HepG2 (cell line): ENCODE data around the gene SPATA32. TPM values are rescaled to one million over a fixed set of nuclear protein-coding genes. Genes with fewer than 3 reads are reported as not detected.

ENCODE experiments used
- ATAC-seq: fragments of 200-7000 bp; cut with Tn5 transposase; 3 replicates; pipeline ENCODE4 v1.9.1; 2020; ENCODE audit warnings: mild to moderate bottlenecking, moderate library complexity
- BruUV-seq: library from RNA; stranded (reverse); fragments of 400-500 nt; replicated peaks from 2 replicates; lab custom pipeline; 2021; lab: Mats Ljungman, UMichigan
- CTCF ChIA-PET: fragments of 300-600 bp; formaldehyde crosslinking; extraction: SDS; loops from one replicate; lab custom pipeline; 2021; ENCODE audit warnings: low total read pairs, inconsistent platforms, low intra/inter-chr PET ratio; lab: Yijun Ruan, JAX
- POLR2A ChIA-PET: fragments of 350-600 bp; sonication (Branson Sonifier 250); formaldehyde crosslinking; loops from one replicate; lab custom pipeline; 2020; ENCODE audit warnings: antibody characterized with exemption, inconsistent platforms; lab: Yijun Ruan, JAX
- DNase-seq: peaks from one replicate; pipeline ENCODE4 v3.0.0-alpha.2; 2015; ENCODE audit warnings: low spot score
- FAIRE-seq: peaks from 3 replicates; lab custom pipeline; 2011; peaks lifted over from hg19 to GRCh38; lab: Jason Lieb, UNC
- H2AFZ ChIP-seq: one replicate; pipeline ENCODE4 v1.6.1; 2011; ENCODE audit warnings: low read length, inconsistent platforms
- H3K27ac ChIP-seq: fragments of 300-600 bp; 3 replicates; pipeline ENCODE4 v1.8.0; 2011; ENCODE audit warnings: mixed run types, mild to moderate bottlenecking, mixed read lengths, low read length, inconsistent platforms; ENCODE audit not compliant: insufficient read depth; ENCODE audit errors: extremely low read length
- H3K27me3 ChIP-seq, 2 experiments: fragments of 200-600 bp in 1 of 2; 2 replicates in 1 of 2; 3 replicates in 1 of 2; pipeline versions ENCODE4 v1.6.0 to v1.8.0; 2011; ENCODE audit warnings: low read length in 2 of 2, mild to moderate bottlenecking in 2 of 2, moderate library complexity in 2 of 2, inconsistent platforms in 1 of 2; ENCODE audit not compliant: insufficient read depth in 2 of 2, control insufficient read depth in 1 of 2
- H3K36me3 ChIP-seq, 2 experiments: fragments of 200-600 bp in 1 of 2; replicated peaks in 1 of 2; 2 replicates in 1 of 2; 3 replicates in 1 of 2; pipeline versions ENCODE4 v1.5.1 to v1.8.0; 2011; ENCODE audit warnings: low read length in 2 of 2, inconsistent platforms in 1 of 2; ENCODE audit not compliant: insufficient read depth in 2 of 2, control insufficient read depth in 1 of 2
- H3K4me1 ChIP-seq: 2 replicates; pipeline ENCODE4 v1.5.1; 2012; ENCODE audit warnings: low read length, inconsistent platforms; ENCODE audit not compliant: insufficient read depth
- H3K4me2 ChIP-seq: 2 replicates; pipeline ENCODE4 v1.6.0; 2011; ENCODE audit warnings: low read depth, low read length, inconsistent platforms
- H3K4me3 ChIP-seq, 3 experiments: fragments of 200-600 bp in 1 of 3; sonication (generic), shearing (Covaris generic) in 1 of 3; replicated peaks in 1 of 3; 2 replicates each; pipeline ENCODE4 v1.5.1; 2011 to 2016; ENCODE audit warnings: low read length in 3 of 3, inconsistent platforms in 2 of 3, low read depth in 2 of 3, mild to moderate bottlenecking in 2 of 3, control low read depth in 1 of 3, mixed read lengths in 1 of 3; ENCODE audit not compliant: insufficient read depth in 1 of 3
- H3K79me2 ChIP-seq: one replicate; pipeline ENCODE4 v1.6.1; 2011; ENCODE audit warnings: low read length, inconsistent platforms; ENCODE audit not compliant: insufficient read depth
- H3K9ac ChIP-seq: 2 replicates; pipeline ENCODE4 v1.6.0; 2011; ENCODE audit warnings: mild to moderate bottlenecking, low read depth, low read length, inconsistent platforms; ENCODE audit not compliant: insufficient read depth
- H3K9me3 ChIP-seq: 2 replicates; pipeline ENCODE4 v1.5.1; 2012; ENCODE audit warnings: mild to moderate bottlenecking, low read length
- H4K20me1 ChIP-seq: 2 replicates; pipeline ENCODE4 v1.6.0; 2011; ENCODE audit warnings: inconsistent platforms, mild to moderate bottlenecking, low read length, moderate library complexity; ENCODE audit not compliant: insufficient read depth
- CCDC6 ChIP-seq: sonication (generic); formaldehyde crosslinking; IDR thresholded peaks from 2 replicates; pipeline ENCODE4 v1.8.1; 2022; ENCODE audit warnings: mild to moderate bottlenecking, missing genetic modification reagents, moderate library complexity
- CERS6 ChIP-seq: sonication (generic); formaldehyde crosslinking; IDR thresholded peaks from 2 replicates; pipeline ENCODE4 v1.5.0; 2020; ENCODE audit warnings: missing genetic modification reagents
- EHMT2 ChIP-seq: fragments of 200-600 bp; sonication (generic); IDR thresholded peaks from 2 replicates; pipeline ENCODE4 v1.7.0; 2017; ENCODE audit warnings: antibody characterized with exemption, low read depth, low read length, borderline replicate concordance
- FOXJ3 ChIP-seq: sonication (generic); formaldehyde crosslinking; IDR thresholded peaks from 2 replicates; pipeline ENCODE4 v1.4.0; 2020; ENCODE audit warnings: missing genetic modification reagents, mild to moderate bottlenecking, borderline replicate concordance
- NBN ChIP-seq: fragments of 450-650 bp; conservative IDR thresholded peaks from 2 replicates; pipeline ENCODE4 v1.6.1; 2017
- RXRB ChIP-seq: IDR thresholded peaks from 2 replicates; pipeline ENCODE4 v1.6.1; 2016; ENCODE audit warnings: borderline replicate concordance, missing genetic modification reagents, missing compliant biosample characterization
- SMYD3 ChIP-seq: sonication (generic); formaldehyde crosslinking; IDR thresholded peaks from 2 replicates; pipeline ENCODE4 v1.8.1; 2023; ENCODE audit warnings: mild to moderate bottlenecking, missing genetic modification reagents
- XRCC5 ChIP-seq: fragments of 200-400 bp; formaldehyde crosslinking; optimal IDR thresholded peaks from 2 replicates; pipeline ENCODE3; 2017; ENCODE audit warnings: mild to moderate bottlenecking, low read length
- ZNF335 ChIP-seq: sonication (generic); formaldehyde crosslinking; IDR thresholded peaks from 2 replicates; pipeline ENCODE4 v1.4.0; 2020; ENCODE audit warnings: missing genetic modification reagents
- ZNF564 ChIP-seq: sonication (generic); formaldehyde crosslinking; IDR thresholded peaks from 2 replicates; pipeline ENCODE4 v1.8.1; 2023; ENCODE audit warnings: mild to moderate bottlenecking, missing genetic modification reagents
- ZNF567 ChIP-seq: sonication (generic); formaldehyde crosslinking; IDR thresholded peaks from 2 replicates; pipeline ENCODE4 v1.8.1; 2023; ENCODE audit warnings: mild to moderate bottlenecking, missing genetic modification reagents, borderline replicate concordance
- ZNF652 ChIP-seq: IDR thresholded peaks from 2 replicates; pipeline ENCODE4 v1.6.1; 2016; ENCODE audit warnings: low read depth, borderline replicate concordance
- ZNF678 ChIP-seq: sonication (generic); formaldehyde crosslinking; IDR thresholded peaks from 2 replicates; pipeline ENCODE4 v1.4.0; 2020; ENCODE audit warnings: mild to moderate bottlenecking, missing genetic modification reagents
- ZNF709 ChIP-seq: sonication (generic); formaldehyde crosslinking; IDR thresholded peaks from 2 replicates; pipeline ENCODE4 v1.5.0; 2020; ENCODE audit warnings: mild to moderate bottlenecking, missing genetic modification reagents
- WGBS: methylation state at CpG from one replicate; pipeline ENCODE4 v1.1.6; 2017; ENCODE audit warnings: low lambda C conversion rate; 5-methylcytosine and 5-hydroxymethylcytosine counted together
- in situ Hi-C: cut with HindIII; loops from 2 replicates; pipeline ENCODE4 v1.10.0; 2017; ENCODE audit warnings: low pct_unique_long_range_greater_than_20kb; ENCODE audit not compliant: extremely low pct_ligation_motif_present
- intact Hi-C: fragments of 100-400 bp; cut with micrococcal nuclease; formaldehyde crosslinking; loops from one replicate; pipeline ENCODE4 v1.10.0; 2022; ENCODE audit not compliant: unreplicated experiment
- polyA plus RNA-seq, 8 experiments: library from polyadenylated mRNA; depleted of rRNA in 3 of 8; stranded (reverse) in 7 of 8; unstranded in 1 of 8; fragments of >200 nt; fragmentation: Illumina TruSeq in 4 of 8; extraction: Trizol in 4 of 8; gene quantifications; 2 replicates each; pipeline versions ENCODE4 v1.2.1 to v1.2.3, GENCODE V29; 2011 to 2016; ENCODE audit warnings: low read depth in 4 of 8, missing spikeins in 1 of 8, mixed read lengths in 1 of 8; ENCODE audit not compliant: insufficient read depth in 1 of 8
- total RNA-seq, 5 experiments: library from RNA; depleted of rRNA; stranded (reverse); fragments of >200 nt; fragmentation: Illumina TruSeq; extraction: Trizol; gene quantifications; 2 replicates each; pipeline ENCODE4 v1.2.3, GENCODE V29; 2016; ENCODE audit warnings: low read depth in 1 of 5
- TF ChIP-seq, protein P1 (sequence below): sonication (generic); formaldehyde crosslinking; IDR thresholded peaks from 2 replicates; pipeline ENCODE4 v1.4.0; 2020; ENCODE audit warnings: mild to moderate bottlenecking, missing genetic modification reagents
- TF ChIP-seq, protein P2 (sequence below): IDR thresholded peaks from 2 replicates; pipeline ENCODE4 v1.6.1; 2016; ENCODE audit warnings: low read depth, control low read depth
- TF ChIP-seq, protein P3 (sequence below), 2 experiments: sonication (generic) in 1 of 2; formaldehyde crosslinking in 1 of 2; IDR thresholded peaks; 2 replicates each; pipeline versions ENCODE4 v1.4.0 to v1.6.1; 2018 to 2020; ENCODE audit warnings: missing genetic modification reagents in 2 of 2, borderline replicate concordance in 1 of 2, low read depth in 1 of 2, mild to moderate bottlenecking in 1 of 2, missing biosample characterization in 1 of 2

Gene SPATA32
- total and polyA plus RNA-seq, 2 of the 13 experiments (the other 11 are each of a cell fraction or from before 2014, with no cell fraction given): not detected

DNA sequence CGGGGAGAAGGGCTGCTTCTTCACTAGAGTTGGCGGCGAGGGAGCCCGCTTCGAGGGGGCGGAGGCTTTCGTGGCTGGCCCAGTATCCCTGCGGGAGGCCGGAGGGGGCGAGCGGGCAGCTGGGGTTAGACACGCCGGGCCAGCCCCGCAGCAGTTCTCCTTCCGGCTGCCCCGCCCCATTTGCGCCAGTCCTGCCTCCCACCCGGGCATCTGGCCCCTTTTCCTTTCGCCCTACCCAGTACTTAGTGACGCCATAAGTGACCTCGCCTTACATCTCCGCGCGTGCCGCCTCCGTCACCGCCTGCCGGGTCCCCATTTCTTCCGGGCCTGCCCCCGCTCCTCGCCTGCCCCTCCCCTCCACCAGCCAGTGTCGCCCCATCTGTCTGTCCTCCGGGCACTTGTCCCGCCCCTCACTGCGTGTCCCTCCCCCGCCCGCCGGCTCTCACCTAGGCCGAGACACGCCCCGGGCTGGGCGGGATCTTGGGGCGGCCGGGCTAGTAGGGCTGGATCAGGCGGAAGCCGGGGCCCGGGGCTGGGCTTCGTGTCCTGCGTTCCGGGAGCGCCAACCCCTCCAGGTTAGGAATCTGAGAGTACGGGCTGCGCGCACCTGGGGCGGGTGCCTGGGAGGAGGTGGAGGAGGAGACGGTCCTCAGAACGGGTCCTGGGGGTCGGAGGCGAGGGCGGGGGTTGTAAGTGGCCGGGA is 14.3 kb downstream of the SPATA32 start:
- in situ Hi-C loops (loop anchor here (5.0 kb wide), 1 partner anchor 100 kb away; the partner anchor contains the start of gene HEXIM1), intact Hi-C loops (loop anchor here (1.0 kb wide), 1 partner anchor 138 kb away; no protein-coding TSS in a partner anchor)
- H3K4me3 ChIP-seq: peak overlapping the region; percentile 80 to 84 (median 84)
- DNase-seq (peak; percentile 89), FAIRE-seq (no peak), ATAC-seq (peak; percentile 87)
- H4K20me1 ChIP-seq: no peaks in the 10 kb centered on the region
- peak overlapping the region; percentile 96 for H3K4me2 ChIP-seq
- no peaks in the 10 kb centered on the region for H3K36me3 ChIP-seq
- peaks cover 40% of the 10 kb centered on the region for H3K4me1 ChIP-seq
- ChIA-PET CTCF (interaction anchor here (1.5 kb wide), 1 partner anchor 11 kb away, joined by 4 read pairs; no protein-coding TSS in a partner anchor), POLR2A (interaction anchor here (0.9 to 2.8 kb wide), 13 partner anchors 9 to 187 kb away, joined by 3 to 17 read pairs (median 4); partner anchors contain the start of genes HEXIM1, HEXIM2, MAP3K14 and NMT1)
- H3K79me2 ChIP-seq: no peaks in the 10 kb centered on the region
- H2AFZ ChIP-seq: no peak overlapping the region
- no peak overlapping the region for H3K27ac ChIP-seq
- under 1% methylated on average over 45 of the region's 61 CpGs for WGBS
- BruUV-seq: no TSS peak
- H3K27me3 ChIP-seq: peaks cover under 1 to 34% of the 10 kb centered on the region in 2 experiments; a peak in 4 of 5 replicates
- peak overlapping the region; percentile 59 for H3K9ac ChIP-seq
- H3K9me3 ChIP-seq: no peaks in the 10 kb centered on the region
- TF ChIP-seq EHMT2: no peak
- TF ChIP-seq, protein P1, sequence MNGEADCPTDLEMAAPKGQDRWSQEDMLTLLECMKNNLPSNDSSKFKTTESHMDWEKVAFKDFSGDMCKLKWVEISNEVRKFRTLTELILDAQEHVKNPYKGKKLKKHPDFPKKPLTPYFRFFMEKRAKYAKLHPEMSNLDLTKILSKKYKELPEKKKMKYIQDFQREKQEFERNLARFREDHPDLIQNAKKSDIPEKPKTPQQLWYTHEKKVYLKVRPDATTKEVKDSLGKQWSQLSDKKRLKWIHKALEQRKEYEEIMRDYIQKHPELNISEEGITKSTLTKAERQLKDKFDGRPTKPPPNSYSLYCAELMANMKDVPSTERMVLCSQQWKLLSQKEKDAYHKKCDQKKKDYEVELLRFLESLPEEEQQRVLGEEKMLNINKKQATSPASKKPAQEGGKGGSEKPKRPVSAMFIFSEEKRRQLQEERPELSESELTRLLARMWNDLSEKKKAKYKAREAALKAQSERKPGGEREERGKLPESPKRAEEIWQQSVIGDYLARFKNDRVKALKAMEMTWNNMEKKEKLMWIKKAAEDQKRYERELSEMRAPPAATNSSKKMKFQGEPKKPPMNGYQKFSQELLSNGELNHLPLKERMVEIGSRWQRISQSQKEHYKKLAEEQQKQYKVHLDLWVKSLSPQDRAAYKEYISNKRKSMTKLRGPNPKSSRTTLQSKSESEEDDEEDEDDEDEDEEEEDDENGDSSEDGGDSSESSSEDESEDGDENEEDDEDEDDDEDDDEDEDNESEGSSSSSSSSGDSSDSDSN (CRISPR knock-in tag): peak; percentile 68
- TF ChIP-seq ZNF678 (CRISPR knock-in tag): no peak; the same call in 1 of the 2 replicates
- no peak for TF ChIP-seq ZNF652
- TF ChIP-seq CCDC6 (CRISPR knock-in tag): peak; percentile 44
- TF ChIP-seq SMYD3 (CRISPR knock-in tag): no peak
- TF ChIP-seq, protein P2, sequence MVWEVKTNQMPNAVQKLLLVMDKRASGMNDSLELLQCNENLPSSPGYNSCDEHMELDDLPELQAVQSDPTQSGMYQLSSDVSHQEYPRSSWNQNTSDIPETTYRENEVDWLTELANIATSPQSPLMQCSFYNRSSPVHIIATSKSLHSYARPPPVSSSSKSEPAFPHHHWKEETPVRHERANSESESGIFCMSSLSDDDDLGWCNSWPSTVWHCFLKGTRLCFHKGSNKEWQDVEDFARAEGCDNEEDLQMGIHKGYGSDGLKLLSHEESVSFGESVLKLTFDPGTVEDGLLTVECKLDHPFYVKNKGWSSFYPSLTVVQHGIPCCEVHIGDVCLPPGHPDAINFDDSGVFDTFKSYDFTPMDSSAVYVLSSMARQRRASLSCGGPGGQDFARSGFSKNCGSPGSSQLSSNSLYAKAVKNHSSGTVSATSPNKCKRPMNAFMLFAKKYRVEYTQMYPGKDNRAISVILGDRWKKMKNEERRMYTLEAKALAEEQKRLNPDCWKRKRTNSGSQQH: no peak
- TF ChIP-seq ZNF564 (CRISPR knock-in tag): peak; percentile 39; the same call in 1 of the 2 replicates
- TF ChIP-seq XRCC5: no peak
- no peak for TF ChIP-seq CERS6 (CRISPR knock-in tag)
- no peak for TF ChIP-seq FOXJ3 (CRISPR knock-in tag)
- no peak for TF ChIP-seq ZNF567 (CRISPR knock-in tag)
- TF ChIP-seq, protein P3, sequence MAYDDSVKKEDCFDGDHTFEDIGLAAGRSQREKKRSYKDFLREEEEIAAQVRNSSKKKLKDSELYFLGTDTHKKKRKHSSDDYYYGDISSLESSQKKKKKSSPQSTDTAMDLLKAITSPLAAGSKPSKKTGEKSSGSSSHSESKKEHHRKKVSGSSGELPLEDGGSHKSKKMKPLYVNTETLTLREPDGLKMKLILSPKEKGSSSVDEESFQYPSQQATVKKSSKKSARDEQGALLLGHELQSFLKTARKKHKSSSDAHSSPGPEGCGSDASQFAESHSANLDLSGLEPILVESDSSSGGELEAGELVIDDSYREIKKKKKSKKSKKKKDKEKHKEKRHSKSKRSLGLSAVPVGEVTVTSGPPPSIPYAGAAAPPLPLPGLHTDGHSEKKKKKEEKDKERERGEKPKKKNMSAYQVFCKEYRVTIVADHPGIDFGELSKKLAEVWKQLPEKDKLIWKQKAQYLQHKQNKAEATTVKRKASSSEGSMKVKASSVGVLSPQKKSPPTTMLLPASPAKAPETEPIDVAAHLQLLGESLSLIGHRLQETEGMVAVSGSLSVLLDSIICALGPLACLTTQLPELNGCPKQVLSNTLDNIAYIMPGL (CRISPR knock-in tag; IDR thresholded peaks at IDR 0.05; ENCODE audit: borderline replicate concordance in 1 of 2, low read depth in 1 of 2): peak; percentile 40 to 46
- no peak; the same call in 1 of the 2 replicates for TF ChIP-seq ZNF709 (CRISPR knock-in tag)
- TF ChIP-seq NBN: no peak
- peak; percentile 33 for TF ChIP-seq RXRB
- no peak for TF ChIP-seq ZNF335
